Measurements from ENCODE around the gene APBA2.

- TF ChIP-seq POLR2A (IDR thresholded peaks at IDR 0.05) (no peak), CTCF (IDR thresholded peaks at IDR 0.05) (no peak)
These were observed 60.0 kb downstream of the APBA2 start for GRCh38 chr15:28945626-28946230.

Measured in heart left ventricle (tissue), 13 donors.